ENCODE measurements around the gene VTI1A.

GRCh38 chr10:112716076-112716475 is 269.1 kb downstream of the VTI1A start:
- TF ChIP-seq CTCF (IDR thresholded peaks at IDR 0.05) (no peak), POLR2A (IDR thresholded peaks at IDR 0.05) (no peak)

Data from thyroid gland (tissue), 4 donors.